ENCODE data around the gene RHBDF2. TPM values are rescaled to one million over a fixed set of nuclear protein-coding genes. Genes with fewer than 3 reads are reported as not detected.

Gene RHBDF2
- polyA plus RNA-seq, 3 donors, result 36.9 to 124 (median 68.6) TPM

- no peaks in the 10 kb centered on the region for H3K36me3 ChIP-seq (replicated peaks in 1 of 2; ENCODE audit: control insufficient read depth in 1 of 2, insufficient read depth in 2 of 2, low read length in 2 of 2)
- peaks cover 23 to 35% of the 10 kb centered on the region in 2 donors for H3K27me3 ChIP-seq (ENCODE audit: control insufficient read depth in 2 of 2, insufficient read depth in 2 of 2, low read length in 2 of 2)
- intact Hi-C loops (cut with micrococcal nuclease), result no loop called here
- H2AFZ ChIP-seq (ENCODE audit: insufficient read depth, low read depth, low read length, poor library complexity, severe bottlenecking), result no peak overlapping the region
- Mint-ChIP-seq H3K36me3 (peaks cover 3 to 8% of the 10 kb centered on the region in 2 donors), H3K27ac (no peak overlapping the region), H3K9me3 (peaks cover 0 to 6% (median 4%) of the 10 kb centered on the region in 7 donors), H3K4me3 (peak overlapping the region in 1 of 2 donors; percentile 82), H3K27me3 (ENCODE audit: low read depth in 3 of 3) (peaks cover 52 to 62% (median 56%) of the 10 kb centered on the region in 3 donors), H3K4me1 (peaks cover 10% of the 10 kb centered on the region)
- H3K4me3 ChIP-seq (replicated peaks in 1 of 3; ENCODE audit: low read depth in 2 of 3, low read length in 3 of 3), result no peak overlapping the region
- WGBS (ENCODE audit: insufficient coverage), result 71% methylated on average over 21 of the region's 25 CpGs
- no peaks in the 10 kb centered on the region for H4K20me1 ChIP-seq (ENCODE audit: insufficient read depth, low read length)
- no peak overlapping the region for H3K4me2 ChIP-seq (replicated peaks; ENCODE audit: extremely low read depth, low read length, poor library complexity, severe bottlenecking)
- H3K79me2 ChIP-seq (ENCODE audit: insufficient read depth, low read length), result no peaks in the 10 kb centered on the region
- H3K4me1 ChIP-seq (ENCODE audit: control insufficient read depth in 1 of 2, insufficient read depth in 2 of 2, low read length in 2 of 2), result peaks cover 13 to 20% of the 10 kb centered on the region in 2 donors
- TF ChIP-seq CTCF (IDR thresholded peaks at IDR 0.05), result no peak
- H3K27ac ChIP-seq (ENCODE audit: low read depth in 1 of 2, low read length in 2 of 2), result no peak overlapping the region
- DNase-seq, result no peak
- H3K9me3 ChIP-seq (replicated peaks in 1 of 2; ENCODE audit: control insufficient read depth in 1 of 2, insufficient read depth in 1 of 2, low read length in 2 of 2), result peaks cover 0 to 12% of the 10 kb centered on the region in 2 donors
- no peak overlapping the region for H3K9ac ChIP-seq (ENCODE audit: insufficient read depth, low read length, poor library complexity, severe bottlenecking)
These were observed 35.5 kb upstream of the RHBDF2 start for GRCh38 chr17:76536511-76537287.

- Mint-ChIP-seq H3K4me3 (peak overlapping the region in 1 of 2 donors; percentile 82), H3K27me3 (ENCODE audit: low read depth in 3 of 3) (peaks cover 51 to 60% (median 52%) of the 10 kb centered on the region in 3 donors), H3K9me3 (peaks cover 0 to 6% (median 4%) of the 10 kb centered on the region in 7 donors), H3K36me3 (peaks cover 3 to 8% of the 10 kb centered on the region in 2 donors), H3K27ac (no peak overlapping the region), H3K4me1 (peaks cover 8% of the 10 kb centered on the region)
- no peak overlapping the region for H3K27ac ChIP-seq (ENCODE audit: low read depth in 1 of 2, low read length in 2 of 2)
- no peak overlapping the region for H2AFZ ChIP-seq (ENCODE audit: insufficient read depth, low read depth, low read length, poor library complexity, severe bottlenecking)
- no peaks in the 10 kb centered on the region for H3K79me2 ChIP-seq (ENCODE audit: insufficient read depth, low read length)
- H3K36me3 ChIP-seq (replicated peaks in 1 of 2; ENCODE audit: control insufficient read depth in 1 of 2, insufficient read depth in 2 of 2, low read length in 2 of 2), result no peaks in the 10 kb centered on the region
- H4K20me1 ChIP-seq (ENCODE audit: insufficient read depth, low read length), result no peaks in the 10 kb centered on the region
- peaks cover 23 to 35% of the 10 kb centered on the region in 2 donors for H3K27me3 ChIP-seq (ENCODE audit: control insufficient read depth in 2 of 2, insufficient read depth in 2 of 2, low read length in 2 of 2)
- intact Hi-C loops (cut with micrococcal nuclease), result no loop called here
- no peak for TF ChIP-seq CTCF (IDR thresholded peaks at IDR 0.05)
- 90% methylated on average over 15 of the region's 19 CpGs for WGBS (ENCODE audit: insufficient coverage)
- no peak overlapping the region for H3K4me3 ChIP-seq (replicated peaks in 1 of 3; ENCODE audit: low read depth in 2 of 3, low read length in 3 of 3)
- H3K9ac ChIP-seq (ENCODE audit: insufficient read depth, low read length, poor library complexity, severe bottlenecking), result no peak overlapping the region
- H3K9me3 ChIP-seq (replicated peaks in 1 of 2; ENCODE audit: control insufficient read depth in 1 of 2, insufficient read depth in 1 of 2, low read length in 2 of 2), result peaks cover 0 to 12% of the 10 kb centered on the region in 2 donors
- H3K4me2 ChIP-seq (replicated peaks; ENCODE audit: extremely low read depth, low read length, poor library complexity, severe bottlenecking), result no peak overlapping the region
- no peak for DNase-seq
- peaks cover 11 to 19% of the 10 kb centered on the region in 2 donors for H3K4me1 ChIP-seq (ENCODE audit: control insufficient read depth in 1 of 2, insufficient read depth in 2 of 2, low read length in 2 of 2)
These were observed 34.7 kb upstream of the RHBDF2 start for GRCh38 chr17:76535788-76536510.
